ENCODE measurements around the gene ENAH. TPM values are rescaled to one million over a fixed set of nuclear protein-coding genes. Genes with fewer than 3 reads are reported as not detected.

Gene ENAH
- total and polyA plus RNA-seq, 10 donors: 5.1 to 98.1 (median 44.8) TPM

DNA sequence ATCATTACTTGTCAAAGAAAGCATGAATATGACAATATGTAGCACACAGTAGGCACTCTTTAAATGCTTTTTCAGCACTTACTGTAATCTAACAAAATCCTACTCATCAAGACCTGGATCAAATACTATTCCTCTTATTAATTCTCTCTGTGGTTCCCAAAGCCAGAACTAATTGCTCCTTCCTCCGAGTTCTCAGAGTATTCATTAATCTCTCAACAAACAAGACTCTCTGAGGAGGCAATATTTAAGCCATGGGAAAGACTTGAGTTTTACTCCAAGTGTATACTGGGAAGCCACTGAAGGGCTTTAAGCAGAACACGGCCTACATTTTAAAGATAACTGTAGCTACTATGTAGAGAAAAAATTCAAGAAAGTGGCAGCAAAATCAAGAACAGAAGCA lies 79.7 kb downstream of the ENAH start:
- TF ChIP-seq POLR2A (IDR thresholded peaks at IDR 0.05) (no peak), POLR2AphosphoS5 (IDR thresholded peaks at IDR 0.05) (no peak)
- TF ChIP-seq, protein P1, sequence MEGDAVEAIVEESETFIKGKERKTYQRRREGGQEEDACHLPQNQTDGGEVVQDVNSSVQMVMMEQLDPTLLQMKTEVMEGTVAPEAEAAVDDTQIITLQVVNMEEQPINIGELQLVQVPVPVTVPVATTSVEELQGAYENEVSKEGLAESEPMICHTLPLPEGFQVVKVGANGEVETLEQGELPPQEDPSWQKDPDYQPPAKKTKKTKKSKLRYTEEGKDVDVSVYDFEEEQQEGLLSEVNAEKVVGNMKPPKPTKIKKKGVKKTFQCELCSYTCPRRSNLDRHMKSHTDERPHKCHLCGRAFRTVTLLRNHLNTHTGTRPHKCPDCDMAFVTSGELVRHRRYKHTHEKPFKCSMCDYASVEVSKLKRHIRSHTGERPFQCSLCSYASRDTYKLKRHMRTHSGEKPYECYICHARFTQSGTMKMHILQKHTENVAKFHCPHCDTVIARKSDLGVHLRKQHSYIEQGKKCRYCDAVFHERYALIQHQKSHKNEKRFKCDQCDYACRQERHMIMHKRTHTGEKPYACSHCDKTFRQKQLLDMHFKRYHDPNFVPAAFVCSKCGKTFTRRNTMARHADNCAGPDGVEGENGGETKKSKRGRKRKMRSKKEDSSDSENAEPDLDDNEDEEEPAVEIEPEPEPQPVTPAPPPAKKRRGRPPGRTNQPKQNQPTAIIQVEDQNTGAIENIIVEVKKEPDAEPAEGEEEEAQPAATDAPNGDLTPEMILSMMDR (IDR thresholded peaks at IDR 0.05 in 8 of 11, conservative IDR thresholded peaks at IDR 0.05 in 3 of 11): no peak
- Histone ChIP-seq H3K36me3 (no peaks in the 10 kb centered on the region), H3K9me3 (no peaks in the 10 kb centered on the region), H3K27me3 (replicated peaks in 1 of 7) (no peaks in the 10 kb centered on the region), H3K4me3 (no peak overlapping the region), H3K4me1 (peaks cover 0 to 14% (median 2%) of the 10 kb centered on the region in 6 donors), H3K27ac (no peak overlapping the region)
- intact Hi-C loops (cut with DNase I; ENCODE audit: low total_unique reads): no loop called here
- DNase-seq: no peak
- 77 to 91% (median 85%) methylated on average over 2 of the region's 2 CpGs for WGBS, 5 donors

DNA sequence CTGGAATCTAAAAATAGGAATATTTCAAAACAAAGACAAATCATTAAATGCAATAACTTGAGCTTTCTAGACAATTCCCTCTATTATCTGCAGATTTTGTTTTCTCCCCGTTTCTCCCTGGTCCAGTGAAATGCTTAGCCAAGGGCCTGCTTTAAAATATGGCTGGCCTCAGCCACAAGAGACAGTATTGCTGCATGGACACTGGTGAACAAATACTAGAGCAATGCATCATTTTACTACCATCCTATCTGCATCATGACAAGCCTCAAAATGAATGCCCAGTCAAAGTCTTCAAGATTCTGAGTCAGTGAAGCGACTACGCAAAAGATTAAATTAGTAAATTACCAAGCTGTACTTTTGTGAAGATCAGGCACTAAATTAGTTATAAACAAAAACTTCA lies 80.5 kb downstream of the ENAH start:
- no peaks in the 10 kb centered on the region for H3K27me3 ChIP-seq (replicated peaks in 1 of 7)
- H3K36me3 ChIP-seq: no peaks in the 10 kb centered on the region
- WGBS, 5 donors: 90 to 93% (median 90%) methylated on average over 3 of the region's 3 CpGs
- no peak for DNase-seq
- no peak overlapping the region for H3K4me3 ChIP-seq
- no peaks in the 10 kb centered on the region for H3K9me3 ChIP-seq
- intact Hi-C loops (cut with DNase I; ENCODE audit: low total_unique reads): no loop called here
- no peak overlapping the region for H3K27ac ChIP-seq
- TF ChIP-seq POLR2A (IDR thresholded peaks at IDR 0.05) (no peak), POLR2AphosphoS5 (IDR thresholded peaks at IDR 0.05) (no peak)
- TF ChIP-seq, protein P1 (IDR thresholded peaks at IDR 0.05 in 8 of 11, conservative IDR thresholded peaks at IDR 0.05 in 3 of 11): no peak
- peaks cover 0 to 6% (median 0%) of the 10 kb centered on the region in 6 donors for H3K4me1 ChIP-seq

DNA sequence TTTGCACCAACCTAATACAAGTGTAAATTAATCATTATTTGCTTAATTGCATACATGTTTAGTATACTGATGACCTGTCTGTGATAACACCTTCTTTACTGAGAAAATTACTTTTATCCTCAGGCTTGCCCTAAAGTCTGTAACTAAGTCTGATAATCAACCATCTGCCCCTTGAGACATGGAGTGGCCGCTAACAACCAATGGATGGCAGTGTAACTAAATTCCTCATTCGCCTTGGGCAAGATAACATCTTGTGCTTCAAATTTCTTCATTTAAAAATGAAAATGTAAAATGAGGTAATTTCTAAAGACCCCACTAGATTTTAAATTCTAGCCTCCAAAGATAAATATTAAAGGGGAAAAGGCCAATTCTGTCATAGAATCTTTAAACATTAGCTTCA lies 85.1 kb downstream of the ENAH start:
- 81 to 90% (median 86%) methylated on average over 2 of the region's 2 CpGs for WGBS, 5 donors

GRCh38 chr1:225565847-225566246 lies 87.1 kb downstream of the ENAH start:
- H3K27me3 ChIP-seq (replicated peaks in 1 of 7): no peaks in the 10 kb centered on the region
- TF ChIP-seq POLR2A (IDR thresholded peaks at IDR 0.05): no peak
- TF ChIP-seq POLR2AphosphoS5 (IDR thresholded peaks at IDR 0.05): no peak
- TF ChIP-seq, protein P1 (IDR thresholded peaks at IDR 0.05 in 8 of 11, conservative IDR thresholded peaks at IDR 0.05 in 3 of 11): no peak

More for the DNA sequence above, 85.1 kb downstream of the ENAH start:
- H3K4me1 ChIP-seq: peaks cover 0 to 11% (median 0%) of the 10 kb centered on the region in 6 donors
- no peaks in the 10 kb centered on the region for H3K36me3 ChIP-seq
- no peak for DNase-seq
- TF ChIP-seq POLR2AphosphoS5 (IDR thresholded peaks at IDR 0.05) (no peak), POLR2A (IDR thresholded peaks at IDR 0.05) (no peak)
- TF ChIP-seq, protein P1 (IDR thresholded peaks at IDR 0.05 in 8 of 11, conservative IDR thresholded peaks at IDR 0.05 in 3 of 11): no peak
- H3K27ac ChIP-seq: no peak overlapping the region
- intact Hi-C loops (cut with DNase I; ENCODE audit: low total_unique reads): no loop called here
- no peak overlapping the region for H3K4me3 ChIP-seq
- H3K27me3 ChIP-seq (replicated peaks in 1 of 7): no peaks in the 10 kb centered on the region
- H3K9me3 ChIP-seq: no peaks in the 10 kb centered on the region

More at GRCh38 chr1:225565847-225566246, 87.1 kb downstream of the ENAH start:
- DNase-seq: no peak
- H3K4me1 ChIP-seq: peaks cover 0 to 11% (median 0%) of the 10 kb centered on the region in 6 donors
- H3K9me3 ChIP-seq: no peaks in the 10 kb centered on the region
- intact Hi-C loops (cut with DNase I; ENCODE audit: low total_unique reads): no loop called here
- H3K4me3 ChIP-seq: no peak overlapping the region
- H3K36me3 ChIP-seq: peaks cover 0 to 7% (median 0%) of the 10 kb centered on the region in 6 donors
- no peak overlapping the region for H3K27ac ChIP-seq
- WGBS, 5 donors: 61 to 80% (median 69%) methylated on average over 7 of the region's 7 CpGs
